SK-N-SH (cell line): ENCODE measurements around the gene RLF. TPM values are rescaled to one million over a fixed set of nuclear protein-coding genes. Genes with fewer than 3 reads are reported as not detected.

ENCODE experiments used
- CTCF ChIA-PET: fragments of 300-600, 350-600 bp; formaldehyde crosslinking; extraction: SDS; loops from one replicate; lab custom pipeline; 2021; lab: Yijun Ruan, JAX
- POLR2A ChIA-PET: fragments of 350-600 bp; sonication (Branson Sonifier 250); formaldehyde crosslinking; extraction: SDS; loops from one replicate; lab custom pipeline; 2020; ENCODE audit warnings: antibody characterized with exemption, inconsistent platforms; lab: Yijun Ruan, JAX
- DNase-seq: peaks from one replicate; pipeline ENCODE4 v3.0.0; 2012
- H2AFZ ChIP-seq: fragments of 200-600 bp; sonication (generic); 2 replicates; pipeline ENCODE4 v1.8.1; 2016; ENCODE audit warnings: antibody characterized with exemption, mild to moderate bottlenecking, low read depth
- H3F3A ChIP-seq: fragments of 200-600 bp; sonication (generic); replicated peaks from 2 replicates; pipeline ENCODE3; 2016; ENCODE audit warnings: antibody characterized with exemption, mild to moderate bottlenecking; ENCODE audit not compliant: insufficient read depth
- H3K27ac ChIP-seq, 2 experiments: fragments of 200-500 bp in 1 of 2; fragments of 200-600 bp in 1 of 2; sonication (Bioruptor generic) in 1 of 2; sonication (generic), shearing (Covaris generic) in 1 of 2; 2 replicates each; pipeline versions ENCODE4 v1.5.1 to v1.6.1; 2014 to 2016; ENCODE audit warnings: low read depth in 2 of 2, inconsistent platforms in 1 of 2, low read length in 1 of 2, mild to moderate bottlenecking in 1 of 2, mixed read lengths in 1 of 2
- H3K27me3 ChIP-seq: fragments of 200-600 bp; sonication (generic), shearing (Covaris generic); 2 replicates; pipeline ENCODE4 v1.6.1; 2016; ENCODE audit warnings: mixed run types; ENCODE audit not compliant: insufficient read depth
- H3K36me3 ChIP-seq, 2 experiments: fragments of 200-500 bp in 1 of 2; fragments of 200-600 bp in 1 of 2; sonication (Bioruptor generic) in 1 of 2; sonication (generic) in 1 of 2; replicated peaks in 1 of 2; 2 replicates each; pipeline versions ENCODE3 to v1.5.1; 2014 to 2016; ENCODE audit warnings: low read length in 1 of 2, mild to moderate bottlenecking in 1 of 2; ENCODE audit not compliant: insufficient read depth in 2 of 2, control insufficient read depth in 1 of 2
- H3K4me1 ChIP-seq, 2 experiments: fragments of 200-500 bp in 1 of 2; fragments of 200-600 bp in 1 of 2; sonication (Bioruptor generic) in 1 of 2; sonication (generic), shearing (Covaris generic) in 1 of 2; 2 replicates each; pipeline versions ENCODE4 v1.5.1 to v1.6.1; 2014 to 2016; ENCODE audit warnings: low read depth in 1 of 2, low read length in 1 of 2, mixed run types in 1 of 2; ENCODE audit not compliant: insufficient read depth in 2 of 2, control insufficient read depth in 1 of 2
- H3K4me2 ChIP-seq: fragments of 200-600 bp; sonication (generic), shearing (Covaris generic); 2 replicates; pipeline ENCODE4 v1.6.1; 2017; ENCODE audit warnings: mixed run types
- H3K4me3 ChIP-seq, 2 experiments: fragments of 200-500 bp in 1 of 2; fragments of 200-600 bp in 1 of 2; sonication (Bioruptor generic) in 1 of 2; sonication (generic), shearing (Covaris generic) in 1 of 2; 2 replicates each; pipeline versions ENCODE4 v1.5.1 to v1.8.1; 2014 to 2016; ENCODE audit warnings: low read depth in 2 of 2, inconsistent platforms in 1 of 2, low read length in 1 of 2, mild to moderate bottlenecking in 1 of 2, mixed read lengths in 1 of 2, moderate library complexity in 1 of 2
- H3K79me2 ChIP-seq: fragments of 200-600 bp; sonication (generic); 2 replicates; pipeline ENCODE4 v1.8.1; 2017; ENCODE audit warnings: mild to moderate bottlenecking; ENCODE audit not compliant: insufficient read depth
- H3K9ac ChIP-seq: fragments of 200-600 bp; sonication (generic); 2 replicates; pipeline ENCODE4 v1.6.1; 2017; ENCODE audit warnings: mixed run types
- H3K9me2 ChIP-seq: fragments of 200-600 bp; sonication (generic); 2 replicates; pipeline ENCODE4 v1.6.1; 2017; ENCODE audit warnings: mixed run types
- H3K9me3 ChIP-seq: fragments of 200-600 bp; sonication (generic); 2 replicates; pipeline ENCODE4 v1.6.1; 2017; ENCODE audit warnings: mixed run types, mild to moderate bottlenecking, moderate library complexity
- H4K20me1 ChIP-seq: fragments of 200-600 bp; sonication (generic); 2 replicates; pipeline ENCODE4 v1.6.1; 2017; ENCODE audit warnings: mild to moderate bottlenecking, mixed run types; ENCODE audit not compliant: insufficient read depth
- CHD2 ChIP-seq: fragments of 150-350 bp; IDR thresholded peaks from 2 replicates; pipeline ENCODE4 v1.6.1; 2018; ENCODE audit warnings: low read length; ENCODE audit not compliant: partially characterized antibody
- EP300 ChIP-seq, 2 experiments: IDR thresholded peaks; 2 replicates each; pipeline versions ENCODE4 v1.4.0 to v1.6.1; 2012; ENCODE audit warnings: borderline replicate concordance in 1 of 2, low read depth in 1 of 2, low read length in 1 of 2
- EZH2phosphoT487 ChIP-seq: fragments of 200-600 bp; sonication (generic); IDR thresholded peaks from 2 replicates; pipeline ENCODE4 v1.6.1; 2017; ENCODE audit warnings: low read depth, mixed run types, mild to moderate bottlenecking, antibody characterized with exemption, moderate library complexity, borderline replicate concordance
- FOXJ3 ChIP-seq: sonication (generic); formaldehyde crosslinking; IDR thresholded peaks from 2 replicates; pipeline ENCODE4 v1.5.1; 2020; ENCODE audit warnings: mild to moderate bottlenecking, missing genetic modification reagents
- IRF3 ChIP-seq: fragments of 150-350 bp; IDR thresholded peaks from 2 replicates; pipeline ENCODE4 v1.6.1; 2016; ENCODE audit warnings: mild to moderate bottlenecking, low read depth, low read length
- MAX ChIP-seq: IDR thresholded peaks from 2 replicates; pipeline ENCODE4 v1.4.0; 2012; ENCODE audit warnings: low read depth
- MEF2A ChIP-seq: IDR thresholded peaks from 2 replicates; pipeline ENCODE4 v1.4.0; 2012; ENCODE audit warnings: low read depth, borderline replicate concordance
- NFIC ChIP-seq: IDR thresholded peaks from 2 replicates; pipeline ENCODE4 v1.4.0; 2012; ENCODE audit warnings: borderline replicate concordance
- PBX3 ChIP-seq: IDR thresholded peaks from 2 replicates; pipeline ENCODE4; 2012
- RCOR1 ChIP-seq: fragments of 150-350 bp; IDR thresholded peaks from 2 replicates; pipeline ENCODE4 v1.6.1; 2017; ENCODE audit warnings: antibody characterized with exemption, low read length
- RFX5 ChIP-seq: IDR thresholded peaks from 2 replicates; pipeline ENCODE4 v1.6.1; 2012; ENCODE audit warnings: mild to moderate bottlenecking, improper control_type of control experiment, low read length
- RXRA ChIP-seq: IDR thresholded peaks from 2 replicates; pipeline ENCODE4 v1.4.0; 2012; ENCODE audit warnings: low read depth, mild to moderate bottlenecking, borderline replicate concordance
- SMC3 ChIP-seq: IDR thresholded peaks from 2 replicates; pipeline ENCODE4 v1.6.1; 2012; ENCODE audit warnings: low read depth, low read length, improper control_type of control experiment
- TEAD4 ChIP-seq: IDR thresholded peaks from 2 replicates; pipeline ENCODE4 v1.4.0; 2012; ENCODE audit warnings: mild to moderate bottlenecking, borderline replicate concordance; ENCODE audit not compliant: insufficient read depth
- USF1 ChIP-seq: IDR thresholded peaks from 2 replicates; pipeline ENCODE4 v1.4.0; 2012; ENCODE audit warnings: low read depth, borderline replicate concordance
- YY1 ChIP-seq: IDR thresholded peaks from 2 replicates; pipeline ENCODE4 v1.4.0; 2012; ENCODE audit warnings: low read depth, mild to moderate bottlenecking
- ZBTB33 ChIP-seq: IDR thresholded peaks from 2 replicates; pipeline ENCODE4 v1.4.0; 2012; ENCODE audit warnings: low read depth, borderline replicate concordance
- WGBS: methylation state at CpG from one replicate; pipeline ENCODE4 v1.1.6; 2017; ENCODE audit warnings: low lambda C conversion rate; 5-methylcytosine and 5-hydroxymethylcytosine counted together
- polyA plus RNA-seq, 3 experiments: library from polyadenylated mRNA; depleted of rRNA; stranded (reverse); fragments of >200 nt; gene quantifications; 2 replicates each; pipeline ENCODE4 v1.2.3, GENCODE V29; 2012

The RLF gene
- polyA plus RNA-seq, 1 of the 3 experiments (the other 2 are of a cell fraction) = 2.3 TPM

- TF ChIP-seq ZBTB33 (no peak), USF1 (no peak), EP300 (IDR thresholded peaks at IDR 0.05; ENCODE audit: borderline replicate concordance in 1 of 2, low read depth in 1 of 2, low read length in 1 of 2) (no peak), NFIC (no peak), MEF2A (no peak), MAX (no peak)
These were observed 6.1 kb downstream of the RLF start (continued) for GRCh38 chr1:40167317-40167716.

- Histone ChIP-seq H3K4me2 (no peak overlapping the region), H3K27ac (no peak overlapping the region), H3K9me2 (no peaks in the 10 kb centered on the region), H3F3A (no peaks in the 10 kb centered on the region)
- TF ChIP-seq YY1 (no peak), RCOR1 (no peak), SMC3 (no peak), EZH2phosphoT487 (no peak), ZBTB33 (no peak), RXRA (no peak), EP300 (IDR thresholded peaks at IDR 0.05; ENCODE audit: borderline replicate concordance in 1 of 2, low read depth in 1 of 2, low read length in 1 of 2) (no peak), RFX5 (no peak), IRF3 (no peak), FOXJ3 (CRISPR knock-in tag) (no peak), CHD2 (no peak), PBX3 (no peak), TEAD4 (no peak)
- TF ChIP-seq, all 33 proteins: peak for 0
- no peak for DNase-seq
- WGBS = 94% methylated on average over 3 of the region's 3 CpGs
- H2AFZ ChIP-seq = no peak overlapping the region
- H3K9ac ChIP-seq = no peak overlapping the region
- H4K20me1 ChIP-seq = peaks cover 92% of the 10 kb centered on the region
- ChIA-PET POLR2A (interaction anchor here (1.2 kb wide), 1 partner anchor 10 kb away, joined by 5 read pairs; the partner anchor contains the start of gene RLF), CTCF (interaction anchor here (1.0 to 2.4 kb wide), 6 partner anchors 18 to 145 kb away, joined by 3 to 8 read pairs (median 5); no protein-coding TSS in a partner anchor)
- no peaks in the 10 kb centered on the region for H3K27me3 ChIP-seq
- H3K9me3 ChIP-seq = no peaks in the 10 kb centered on the region
- H3K4me3 ChIP-seq = no peak overlapping the region
- H3K79me2 ChIP-seq = peaks cover 100% of the 10 kb centered on the region
- H3K4me1 ChIP-seq = no peaks in the 10 kb centered on the region
- no peaks in the 10 kb centered on the region for H3K36me3 ChIP-seq
These were observed 9.8 kb downstream of the RLF start for GRCh38 chr1:40171036-40171435.
